HG03571 (cell line): ENCODE measurements around the gene ZNF446.
"Not testable (repeated sequence)": the region's sequence is repeated elsewhere in the genome, so short reads cannot be mapped to it uniquely, and the experiment has no call there.

Source experiments
- ATAC-seq: cut with Tn5 transposase; IDR thresholded peaks from one replicate; pipeline ENCODE4 v1.9.1; 2021; ENCODE audit not compliant: unreplicated experiment

The ZNF446 gene

GRCh38 chr19:58475714-58476497 is at the start of gene ZNF446:
Gene ZNF446, plus strand, starts transcription at chr19:58476352. Its CDS starts 867 bp downstream, at chr19:58477219.
- peak; percentile 77 for ATAC-seq

GRCh38 chr19:58428617-58429016 is 47.5 kb upstream of the ZNF446 start:
- ATAC-seq, result no peak

DNA sequence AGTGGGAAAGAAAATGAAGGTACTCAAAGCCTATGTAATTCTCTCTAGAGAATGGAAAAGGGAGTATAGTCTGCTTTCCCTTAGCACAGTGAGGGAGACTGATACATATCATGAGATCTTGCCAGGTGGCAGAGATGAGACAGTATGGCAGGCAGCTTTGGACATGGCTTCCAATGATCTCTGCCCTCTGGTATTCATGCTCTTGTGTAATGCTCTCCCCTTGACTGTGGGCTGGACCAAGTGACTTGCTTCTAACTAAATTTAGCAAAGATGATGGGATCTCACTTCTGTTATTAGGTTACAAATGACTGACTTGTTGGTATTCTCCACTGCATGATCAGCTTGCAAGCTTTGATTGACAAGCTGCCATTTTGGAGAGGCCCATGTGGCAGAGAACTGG is 46.4 kb upstream of the ZNF446 start:
- ATAC-seq, result no peak

DNA sequence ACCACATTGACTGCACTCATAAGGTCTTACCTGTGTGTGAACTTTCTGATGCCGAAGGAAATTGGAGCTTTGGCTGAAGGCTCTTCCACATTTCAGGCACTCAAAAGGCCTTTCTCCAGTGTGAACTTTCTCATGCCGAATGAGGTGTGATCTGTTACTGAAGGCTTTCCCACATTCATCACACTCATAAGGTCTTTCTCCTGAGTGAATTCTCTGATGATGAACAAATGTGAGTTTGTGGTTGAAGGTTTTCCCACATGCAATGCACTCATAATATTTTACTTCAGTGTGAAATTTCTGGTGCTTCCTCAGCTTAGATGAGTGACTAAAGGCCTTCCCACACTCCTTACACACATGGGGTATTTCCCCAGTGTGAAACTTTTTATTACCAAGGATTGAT is 41.9 kb upstream of the ZNF446 start:
- ATAC-seq, result no peak

GRCh38 chr19:58439576-58440554 is 36.3 kb upstream of the ZNF446 start, which contains the start of gene ZNF132:
Gene ZNF132, minus strand, starts transcription at chr19:58440153. Its CDS starts 332 bp downstream, at chr19:58439821.
- peak; percentile 91 for ATAC-seq

- ATAC-seq, result no peak
Measured at GRCh38 chr19:58440556-58440955, 35.6 kb upstream of the ZNF446 start.

GRCh38 chr19:58442986-58443385 is 33.2 kb upstream of the ZNF446 start:
- ATAC-seq, result not testable (repeated sequence)

- ATAC-seq, result not testable (repeated sequence)
Measured at GRCh38 chr19:58448860-58449259, 27.3 kb upstream of the ZNF446 start.

DNA sequence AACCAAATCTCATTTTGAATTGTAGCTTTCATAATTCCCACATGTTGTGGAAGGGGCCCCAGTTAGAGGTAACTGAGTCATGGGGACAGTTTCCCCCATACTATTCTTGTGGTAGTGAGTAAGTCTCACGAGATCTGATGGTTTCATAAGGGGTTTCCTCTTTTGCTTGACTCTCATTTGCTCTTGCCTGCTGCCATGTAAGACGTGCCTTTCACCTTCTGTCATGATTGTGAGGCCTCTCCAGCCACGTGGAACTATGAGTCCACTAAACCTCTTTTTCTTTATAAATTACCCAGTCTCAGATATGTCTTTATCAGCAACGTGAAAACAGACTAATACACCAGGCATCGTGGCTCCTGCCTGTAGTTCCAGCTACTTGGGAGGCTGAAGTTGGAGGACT is 26.2 kb upstream of the ZNF446 start:
- not testable (repeated sequence) for ATAC-seq

- ATAC-seq, result no peak
Measured at GRCh38 chr19:58450856-58451357, 25.2 kb upstream of the ZNF446 start.

- peak; percentile 95 for ATAC-seq
Measured at GRCh38 chr19:58451358-58452101, 24.6 kb upstream of the ZNF446 start, which contains the start of gene ZNF324B. Gene ZNF324B, plus strand, starts transcription at chr19:58451622. Its CDS starts 2,080 bp downstream, at chr19:58453702.

- ATAC-seq, result no peak
Measured at GRCh38 chr19:58453743-58454142, 22.4 kb upstream of the ZNF446 start.

- no peak for ATAC-seq
Measured at GRCh38 chr19:58455306-58455705, 20.8 kb upstream of the ZNF446 start.

GRCh38 chr19:58456111-58456510 is 20.0 kb upstream of the ZNF446 start:
- ATAC-seq, result no peak

DNA sequence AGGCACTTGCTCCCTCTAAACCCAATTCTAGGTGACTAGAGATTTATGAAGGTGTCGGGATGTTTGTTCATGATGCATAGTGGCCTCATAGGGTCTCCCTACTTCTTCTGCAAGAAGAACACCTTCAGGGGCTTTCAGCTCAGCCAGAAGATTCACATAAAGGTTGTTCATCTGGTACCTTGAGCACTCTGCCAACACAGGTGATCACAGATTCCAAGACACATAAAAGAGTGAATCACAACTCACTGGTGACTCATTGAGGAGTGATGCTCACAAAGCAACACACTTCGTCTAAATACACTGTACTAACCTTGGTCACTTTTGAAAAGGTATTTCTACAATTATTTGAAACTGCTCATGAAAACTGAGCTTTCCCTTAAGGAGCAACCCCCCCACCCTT is 16.1 kb upstream of the ZNF446 start:
- ATAC-seq, result no peak

DNA sequence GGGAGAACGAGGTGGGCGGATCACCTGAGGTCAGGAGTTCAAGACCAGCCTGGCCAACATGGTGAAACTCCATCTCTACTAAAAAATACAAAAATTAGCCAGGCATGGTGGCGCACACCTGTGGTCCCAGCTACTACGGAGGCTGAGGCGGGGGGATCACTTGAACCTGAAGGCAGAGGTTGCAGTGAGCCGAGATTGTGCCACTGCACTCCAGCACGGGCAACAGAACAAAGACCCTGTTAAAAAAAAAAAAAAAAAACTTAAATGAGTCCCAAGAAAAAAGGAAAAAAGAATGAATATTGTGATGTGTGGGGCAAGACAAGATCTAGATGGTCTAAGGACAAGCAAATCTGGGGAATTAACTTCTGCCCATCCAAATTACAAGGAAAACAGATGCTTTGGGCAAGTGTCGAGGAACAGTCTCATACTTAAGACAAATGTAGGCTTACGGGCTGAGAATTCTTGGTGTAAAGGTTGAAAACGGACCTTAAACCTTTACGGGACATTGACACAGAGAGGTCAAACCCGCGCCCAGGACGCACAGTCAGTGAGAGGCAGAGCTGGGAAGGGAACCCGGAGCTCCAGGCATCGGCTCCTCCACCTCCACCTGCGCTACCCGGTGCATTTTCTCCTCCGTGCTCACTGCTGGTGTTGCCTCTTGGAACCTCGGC is 9.9 kb upstream of the ZNF446 start:
- peak; percentile 28 for ATAC-seq

DNA sequence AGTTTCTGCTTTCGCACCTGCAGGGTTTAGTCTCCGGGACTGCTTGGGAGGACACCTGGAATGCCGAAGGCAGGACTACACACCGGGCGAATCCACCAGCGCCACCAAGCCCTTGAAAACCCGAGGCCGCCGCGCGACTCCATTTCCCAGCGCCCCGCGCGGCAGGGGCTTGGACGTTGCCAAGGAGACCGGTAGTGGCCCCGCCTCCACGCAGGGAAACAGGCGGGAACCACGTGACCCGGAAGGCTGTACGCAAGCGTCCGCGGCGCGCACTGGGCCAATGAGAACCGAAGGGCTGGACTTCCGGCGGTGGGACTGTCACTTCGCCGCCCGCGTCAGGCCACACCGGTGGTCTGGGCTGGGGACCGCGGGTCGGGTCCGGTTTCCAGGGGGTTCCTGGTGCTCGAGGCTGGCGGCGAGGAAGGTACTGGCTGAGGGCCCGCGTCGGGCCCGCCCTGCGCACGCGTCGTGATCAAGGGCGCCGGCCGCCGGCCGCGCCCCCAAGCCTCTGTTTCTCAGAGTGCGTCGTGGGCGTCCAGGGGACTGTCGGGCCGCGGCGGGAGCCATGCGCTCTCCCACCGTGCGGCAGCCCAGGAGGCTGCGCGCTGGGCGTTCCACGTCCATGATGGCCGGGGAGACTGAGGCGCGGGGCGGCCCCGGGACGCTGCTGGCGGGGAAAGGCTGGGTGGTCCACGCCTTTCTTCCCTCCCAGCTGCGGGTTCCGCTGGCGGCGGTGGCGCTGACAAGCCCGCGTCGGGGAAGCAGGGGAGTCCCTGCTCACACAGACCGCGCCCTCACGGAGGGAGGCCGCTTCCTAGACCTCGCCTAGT is 9.2 kb upstream of the ZNF446 start, which contains the start of gene ZNF324:
Gene ZNF324, plus strand, starts transcription at position 321 of the 830 bp plus-strand sequence. CDS start 2,106 bp downstream, outside the sequence.
- peak; percentile 79 for ATAC-seq

GRCh38 chr19:58468216-58468839 is 7.8 kb upstream of the ZNF446 start:
- no peak for ATAC-seq
